Osteocyte (in vitro differentiated cells): ENCODE data around the gene SIPA1L3. TPM values are rescaled to one million over a fixed set of nuclear protein-coding genes. Genes with fewer than 3 reads are reported as not detected.

Experiments used
- DNase-seq: peaks from one replicate; pipeline ENCODE4 v3.0.0; 2021; ENCODE audit warnings: mixed read lengths; ENCODE audit not compliant: unreplicated experiment; ENCODE audit errors: extremely low spot score
- H3K27ac Mint-ChIP-seq: one replicate; pipeline ENCODE4 v1.8.0; 2021; ENCODE audit warnings: mild to moderate bottlenecking, mixed read lengths; ENCODE audit not compliant: unreplicated experiment
- H3K27me3 Mint-ChIP-seq: one replicate; pipeline ENCODE4 v1.8.0; 2021; ENCODE audit warnings: mixed read lengths; ENCODE audit not compliant: unreplicated experiment
- H3K36me3 Mint-ChIP-seq: one replicate; pipeline ENCODE4 v1.8.0; 2021; ENCODE audit warnings: mixed read lengths; ENCODE audit not compliant: unreplicated experiment
- H3K4me1 Mint-ChIP-seq: one replicate; pipeline ENCODE4 v1.8.0; 2021; ENCODE audit warnings: mixed read lengths; ENCODE audit not compliant: unreplicated experiment
- H3K4me3 Mint-ChIP-seq: one replicate; pipeline ENCODE4 v1.8.0; 2021; ENCODE audit warnings: mild to moderate bottlenecking, moderate library complexity, mixed read lengths; ENCODE audit not compliant: unreplicated experiment
- H3K9me3 Mint-ChIP-seq: one replicate; pipeline ENCODE4 v1.8.0; 2021; ENCODE audit warnings: mixed read lengths; ENCODE audit not compliant: unreplicated experiment
- total RNA-seq: library from RNA; stranded (reverse); gene quantifications from 2 replicates; pipeline ENCODE4 v1.2.1, GENCODE V29; 2021
- TF ChIP-seq, protein P1 (sequence below): fragments of 200-600 bp; sonication (generic); IDR thresholded peaks from 2 replicates; pipeline ENCODE4 v1.5.0; 2021; ENCODE audit warnings: antibody characterized with exemption, mild to moderate bottlenecking, moderate library complexity

SIPA1L3 gene
- total RNA-seq, 1 donor from 2014 or later, result 27.1 TPM

DNA sequence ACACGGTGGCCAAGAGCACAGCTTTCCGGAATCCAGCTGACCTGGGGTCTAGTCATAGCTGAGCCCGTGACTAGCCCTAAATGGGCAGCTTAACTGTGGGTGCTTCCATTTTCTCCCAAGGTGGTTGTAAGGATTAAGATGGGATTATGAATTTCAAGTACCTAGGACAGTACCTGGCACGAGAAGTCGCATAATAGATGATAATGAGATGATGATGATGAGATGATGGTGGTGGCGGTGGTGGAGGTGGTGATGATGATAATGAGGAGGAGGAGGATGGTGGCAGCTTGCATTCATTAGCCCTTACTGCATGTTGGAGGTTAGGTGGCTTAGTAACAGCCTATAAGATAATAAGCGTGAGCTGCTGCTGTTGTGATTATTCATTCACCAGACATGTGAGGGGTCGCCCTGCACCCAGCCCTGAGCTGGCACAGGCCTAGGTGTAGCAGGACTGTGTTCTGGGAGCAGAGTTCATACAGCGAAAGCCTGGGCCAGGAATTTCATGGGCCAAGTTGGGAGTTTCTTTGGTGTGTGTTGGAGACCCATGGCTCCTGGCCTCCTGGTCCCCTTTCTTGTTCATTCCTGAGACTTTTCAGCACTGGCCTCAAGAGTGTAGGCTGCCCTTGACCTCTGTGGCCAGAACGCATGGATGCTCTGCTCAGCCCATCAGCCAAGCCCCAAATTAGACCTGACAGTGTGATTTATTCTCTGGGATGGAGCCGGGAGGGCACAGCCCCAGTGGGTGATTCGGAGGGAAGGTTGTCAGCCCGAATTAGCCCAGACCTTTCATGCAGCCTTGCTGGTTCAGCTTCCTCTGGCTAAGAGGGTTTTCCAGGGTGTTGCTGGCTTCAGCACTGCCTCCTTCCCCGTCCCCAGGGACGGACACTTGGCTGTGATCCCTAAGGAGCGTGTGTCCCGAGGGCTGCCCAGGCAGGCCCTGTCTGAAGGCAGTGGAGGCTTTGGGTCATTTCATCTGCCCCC is 128.8 kb downstream of the SIPA1L3 start:
- Mint-ChIP-seq H3K27me3 (no peaks in the 10 kb centered on the region), H3K9me3 (no peaks in the 10 kb centered on the region), H3K27ac (peak overlapping the region; percentile 74), H3K4me1 (peaks cover 64% of the 10 kb centered on the region), H3K36me3 (peaks cover 6% of the 10 kb centered on the region), H3K4me3 (no peak overlapping the region)
- TF ChIP-seq, protein P1, sequence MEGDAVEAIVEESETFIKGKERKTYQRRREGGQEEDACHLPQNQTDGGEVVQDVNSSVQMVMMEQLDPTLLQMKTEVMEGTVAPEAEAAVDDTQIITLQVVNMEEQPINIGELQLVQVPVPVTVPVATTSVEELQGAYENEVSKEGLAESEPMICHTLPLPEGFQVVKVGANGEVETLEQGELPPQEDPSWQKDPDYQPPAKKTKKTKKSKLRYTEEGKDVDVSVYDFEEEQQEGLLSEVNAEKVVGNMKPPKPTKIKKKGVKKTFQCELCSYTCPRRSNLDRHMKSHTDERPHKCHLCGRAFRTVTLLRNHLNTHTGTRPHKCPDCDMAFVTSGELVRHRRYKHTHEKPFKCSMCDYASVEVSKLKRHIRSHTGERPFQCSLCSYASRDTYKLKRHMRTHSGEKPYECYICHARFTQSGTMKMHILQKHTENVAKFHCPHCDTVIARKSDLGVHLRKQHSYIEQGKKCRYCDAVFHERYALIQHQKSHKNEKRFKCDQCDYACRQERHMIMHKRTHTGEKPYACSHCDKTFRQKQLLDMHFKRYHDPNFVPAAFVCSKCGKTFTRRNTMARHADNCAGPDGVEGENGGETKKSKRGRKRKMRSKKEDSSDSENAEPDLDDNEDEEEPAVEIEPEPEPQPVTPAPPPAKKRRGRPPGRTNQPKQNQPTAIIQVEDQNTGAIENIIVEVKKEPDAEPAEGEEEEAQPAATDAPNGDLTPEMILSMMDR, result no peak
- no peak for DNase-seq

DNA sequence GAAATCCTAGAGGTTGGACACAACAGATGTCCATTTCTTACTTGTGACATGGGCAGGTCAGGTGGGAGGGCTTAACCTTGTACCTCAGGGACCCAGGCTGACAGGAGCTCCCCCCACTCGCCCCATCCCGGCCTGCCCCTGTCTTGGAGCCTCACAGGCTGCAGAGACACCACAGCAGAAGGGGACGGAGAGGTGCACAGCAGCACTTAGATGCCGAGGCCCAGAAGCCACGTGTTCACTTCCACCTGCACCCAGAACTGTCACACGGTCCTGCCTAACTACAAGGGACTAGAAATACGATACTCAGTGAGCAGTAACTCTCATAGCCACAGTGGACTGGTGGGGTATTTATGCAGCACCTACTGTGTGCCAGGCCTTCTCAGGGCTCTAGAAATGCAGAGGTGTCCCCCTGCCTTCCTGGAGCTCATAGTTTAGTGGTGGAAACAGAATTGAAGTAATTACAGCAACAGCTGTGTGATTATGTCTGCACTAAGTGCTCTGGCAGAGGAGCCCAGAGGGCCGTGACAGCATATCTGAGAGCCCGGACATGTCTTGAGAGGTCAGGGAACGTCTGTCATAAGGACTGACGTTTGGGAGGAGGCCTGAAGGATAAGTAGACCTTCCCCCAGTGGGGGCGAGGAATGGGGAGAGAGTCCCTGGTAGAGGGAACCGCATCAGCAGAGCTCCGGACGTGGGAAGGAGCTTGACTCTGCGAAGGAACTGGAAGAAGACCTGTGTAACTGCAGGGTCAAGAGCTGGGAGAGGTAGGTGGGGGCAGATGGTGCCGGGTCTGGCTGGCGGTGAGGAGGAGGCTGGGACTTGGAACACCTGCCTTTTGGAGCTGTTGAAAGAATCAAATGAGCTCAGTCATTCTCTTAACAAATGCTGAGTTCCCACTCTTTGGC is 130.0 kb downstream of the SIPA1L3 start:
- TF ChIP-seq, protein P1, result no peak
- no peak overlapping the region for H3K4me3 Mint-ChIP-seq
- H3K4me1 Mint-ChIP-seq, result peaks cover 54% of the 10 kb centered on the region
- peaks cover 1% of the 10 kb centered on the region for H3K36me3 Mint-ChIP-seq
- H3K9me3 Mint-ChIP-seq, result peaks cover 2% of the 10 kb centered on the region
- H3K27me3 Mint-ChIP-seq, result no peaks in the 10 kb centered on the region
- DNase-seq, result no peak
- peak overlapping the region; percentile 24 for H3K27ac Mint-ChIP-seq

DNA sequence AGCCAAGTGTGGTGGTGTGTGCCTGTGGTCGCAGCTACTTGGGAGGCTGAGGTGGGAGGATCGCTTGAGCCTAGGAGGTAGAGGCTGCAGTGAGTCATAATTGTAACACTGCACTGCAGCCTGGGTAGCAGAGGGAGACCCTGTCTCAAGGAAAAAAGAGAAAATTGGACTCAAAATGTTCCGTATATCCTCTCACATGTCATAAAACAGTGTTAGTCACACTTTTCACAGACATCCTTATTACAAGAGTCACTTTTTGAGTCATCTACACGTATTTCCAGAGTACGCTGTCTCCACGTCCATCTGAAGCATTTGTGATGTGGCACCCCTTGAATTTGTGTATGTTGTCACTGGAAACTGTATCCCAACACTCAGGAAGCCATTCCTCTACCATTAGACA is 133.0 kb downstream of the SIPA1L3 start:
- H3K27ac Mint-ChIP-seq, result no peak overlapping the region
- H3K27me3 Mint-ChIP-seq, result no peaks in the 10 kb centered on the region
- peaks cover 10% of the 10 kb centered on the region for H3K9me3 Mint-ChIP-seq
- H3K4me1 Mint-ChIP-seq, result peaks cover 26% of the 10 kb centered on the region
- no peak overlapping the region for H3K4me3 Mint-ChIP-seq
- H3K36me3 Mint-ChIP-seq, result peaks cover 3% of the 10 kb centered on the region
- no peak for DNase-seq
- TF ChIP-seq, protein P1, result no peak

DNA sequence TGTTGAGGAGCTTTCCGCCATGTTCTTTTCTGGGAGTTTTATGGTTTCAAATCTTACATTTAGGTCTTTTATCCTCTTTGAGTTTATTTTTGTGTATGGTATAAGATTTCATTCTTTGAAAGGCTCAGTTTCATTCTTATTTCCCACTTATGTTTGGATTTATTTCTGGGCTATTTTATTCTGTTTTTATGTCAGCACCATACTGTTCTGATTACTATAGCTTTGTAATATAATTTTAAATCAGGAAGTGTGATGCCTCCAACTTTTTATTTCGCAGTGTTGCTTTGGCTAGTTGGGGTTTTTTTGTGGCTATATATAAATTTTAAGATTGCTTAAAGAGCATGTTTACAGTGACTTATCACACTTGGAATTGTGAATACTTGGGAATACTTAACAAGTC is 135.1 kb downstream of the SIPA1L3 start:
- Mint-ChIP-seq H3K27me3 (no peaks in the 10 kb centered on the region), H3K4me1 (peaks cover 5% of the 10 kb centered on the region)

More for the DNA sequence above, 135.1 kb downstream of the SIPA1L3 start:
- Mint-ChIP-seq H3K36me3 (peaks cover 3% of the 10 kb centered on the region), H3K27ac (no peak overlapping the region), H3K9me3 (peaks cover 10% of the 10 kb centered on the region), H3K4me3 (no peak overlapping the region)
- DNase-seq, result no peak
- TF ChIP-seq, protein P1, result no peak
